Eye (tissue), 1 donor: ENCODE data around the gene GPHA2.
"Not testable (repeated sequence)": the region's sequence is repeated elsewhere in the genome, so short reads cannot be mapped to it uniquely, and the experiment has no call there.

Experiments
- DNase-seq: peaks from one replicate; pipeline ENCODE4 v3.0.0-alpha.2; 2015

Gene GPHA2, protein sequence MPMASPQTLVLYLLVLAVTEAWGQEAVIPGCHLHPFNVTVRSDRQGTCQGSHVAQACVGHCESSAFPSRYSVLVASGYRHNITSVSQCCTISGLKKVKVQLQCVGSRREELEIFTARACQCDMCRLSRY

GRCh38 chr11:64935359-64936081 lies at the start of gene GPHA2:
GPHA2 (minus strand) TSS chr11:64935893; CDS start chr11:64935460, 433 bp downstream.
- DNase-seq, result peak; percentile 46

- not testable (repeated sequence) for DNase-seq
Observed at GRCh38 chr11:64983339-64983738, 47.6 kb upstream of the GPHA2 start.

- no peak for DNase-seq
Observed at GRCh38 chr11:64976651-64977050, 41.0 kb upstream of the GPHA2 start.

DNA sequence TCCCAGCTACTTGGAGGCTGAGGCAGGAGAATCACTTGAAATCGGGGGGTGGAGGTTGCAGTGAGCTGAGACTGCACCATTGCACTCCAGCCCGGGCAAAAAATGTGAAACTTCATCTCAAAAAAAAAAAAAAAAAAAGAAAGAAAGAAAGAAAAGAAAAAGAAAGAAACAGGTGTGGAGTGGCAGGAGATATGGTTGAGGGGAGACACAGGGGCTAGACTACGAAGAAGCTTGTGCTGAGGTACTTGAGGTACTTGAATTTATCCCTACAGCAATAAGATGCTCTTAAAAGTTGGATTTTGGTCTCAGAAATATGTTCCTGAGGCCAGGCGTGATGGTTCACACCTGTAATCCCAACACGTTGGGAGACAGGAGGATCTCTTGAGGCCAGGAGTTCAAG lies 38.4 kb upstream of the GPHA2 start:
- DNase-seq, result no peak

GRCh38 chr11:64971421-64972233 lies 35.9 kb upstream of the GPHA2 start, which contains the start of gene MAJIN:
MAJIN (minus strand) TSS chr11:64972108; CDS start chr11:64959405, 12,703 bp downstream.
- peak; percentile 96 for DNase-seq

DNA sequence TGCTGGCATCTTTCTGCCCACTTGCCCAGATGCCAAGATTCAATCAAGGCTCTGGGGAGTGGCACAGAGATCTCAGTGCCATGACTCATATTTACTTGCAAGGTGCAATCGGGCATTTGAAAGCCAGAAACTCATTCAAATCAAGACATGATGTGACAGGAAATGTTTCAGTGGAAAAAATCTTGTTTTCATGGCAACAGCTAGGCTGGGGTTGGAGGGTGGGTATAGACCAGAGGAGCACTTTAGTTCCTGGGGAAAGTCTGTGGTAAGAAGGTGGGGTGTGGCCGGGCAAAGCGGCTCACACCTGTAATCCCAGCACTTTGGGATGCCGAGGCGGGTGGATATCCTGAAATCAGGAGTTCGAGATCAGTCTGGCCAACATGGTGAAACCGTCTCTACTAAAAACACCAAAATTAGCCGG lies 35.0 kb upstream of the GPHA2 start:
- DNase-seq, result no peak

- DNase-seq, result no peak
Observed at GRCh38 chr11:64969209-64969608, 33.5 kb upstream of the GPHA2 start.

DNA sequence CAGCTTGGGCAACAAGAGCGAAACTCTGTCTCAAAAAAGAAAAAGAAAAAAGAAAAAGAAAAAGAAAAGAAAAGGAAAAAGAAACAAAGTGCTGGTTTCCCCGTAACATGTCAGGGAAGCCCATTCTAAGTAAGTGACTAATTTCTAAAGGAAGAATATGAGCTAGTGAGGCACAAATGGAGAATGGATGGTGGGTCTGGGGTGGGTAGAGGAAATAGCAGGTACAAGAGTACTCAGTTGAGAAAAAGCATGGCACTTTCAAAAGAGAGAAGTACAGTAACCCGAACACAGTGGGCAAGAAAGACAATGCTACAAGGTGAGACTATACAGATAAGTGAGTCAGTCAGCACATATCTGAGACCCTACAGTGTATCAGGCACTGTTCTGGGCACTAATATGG lies 31.7 kb upstream of the GPHA2 start:
- DNase-seq, result no peak

DNA sequence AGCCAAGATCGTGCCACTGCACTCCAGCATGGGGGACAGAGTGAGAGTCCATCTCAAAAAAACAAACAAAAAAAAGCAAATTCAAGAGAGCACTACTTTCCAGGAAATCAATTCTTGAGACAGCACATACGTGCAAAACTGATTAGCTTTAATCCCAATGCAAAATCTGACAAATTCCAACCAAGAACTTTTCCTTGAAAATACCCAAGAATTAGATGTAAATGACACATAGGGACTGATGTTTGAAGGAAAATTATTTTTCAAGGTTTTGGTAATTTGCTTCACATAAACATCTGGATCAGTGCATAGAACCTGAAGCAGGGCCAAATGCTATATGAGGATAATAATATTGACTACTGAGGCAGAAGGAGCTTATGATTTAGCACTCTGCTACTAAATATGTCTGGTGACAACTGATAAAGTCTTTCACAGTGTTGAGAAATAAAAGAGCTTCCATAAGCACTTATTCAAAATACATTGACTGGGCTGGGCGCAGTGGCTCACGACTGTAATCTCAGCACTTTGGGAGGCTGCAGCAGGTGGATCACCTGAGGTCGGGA lies 27.5 kb upstream of the GPHA2 start:
- no peak for DNase-seq

- no peak for DNase-seq
Observed at GRCh38 chr11:64960719-64961118, 25.0 kb upstream of the GPHA2 start.

DNA sequence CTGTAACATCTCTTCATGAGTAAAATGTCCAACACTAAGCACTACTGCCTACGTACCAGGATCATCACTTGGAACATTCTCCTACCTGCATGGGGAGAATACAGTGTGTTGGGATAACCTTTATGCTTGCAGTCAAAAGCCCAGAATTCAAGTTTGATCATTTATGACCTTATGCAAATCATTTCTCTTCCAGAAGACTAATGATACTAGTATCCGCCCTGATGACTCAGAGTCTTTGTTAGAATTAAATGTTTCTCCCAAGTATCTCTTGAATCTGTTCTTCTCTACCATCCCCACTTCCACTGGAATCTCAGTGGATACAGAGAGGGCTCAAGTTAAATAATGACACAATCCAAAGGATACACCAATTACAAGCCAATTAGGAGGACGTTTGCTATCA lies 23.8 kb upstream of the GPHA2 start:
- DNase-seq, result no peak

GRCh38 chr11:64954201-64954600 lies 18.5 kb upstream of the GPHA2 start:
- no peak for DNase-seq

DNA sequence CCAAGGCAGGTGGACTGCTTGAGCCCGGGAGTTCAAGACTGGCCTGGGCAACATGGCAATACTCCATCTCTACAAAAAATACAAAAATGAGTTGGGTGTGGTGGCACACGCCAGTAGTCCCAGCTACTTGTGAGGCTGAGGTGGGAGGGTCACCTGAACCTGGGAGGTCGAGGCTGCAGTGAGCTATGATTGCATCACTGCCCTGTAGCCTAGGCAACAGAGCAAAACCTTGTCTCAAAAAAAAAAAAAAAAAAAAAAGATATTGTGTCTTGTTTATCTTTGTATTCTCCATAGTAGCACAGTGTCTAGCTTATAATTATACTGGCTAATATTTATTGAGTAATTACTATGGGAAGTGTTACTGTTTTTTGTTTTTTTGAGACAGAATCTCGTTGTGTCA lies 15.8 kb upstream of the GPHA2 start:
- no peak for DNase-seq

- DNase-seq, result no peak
Observed at GRCh38 chr11:64947208-64947814, 11.6 kb upstream of the GPHA2 start.

DNA sequence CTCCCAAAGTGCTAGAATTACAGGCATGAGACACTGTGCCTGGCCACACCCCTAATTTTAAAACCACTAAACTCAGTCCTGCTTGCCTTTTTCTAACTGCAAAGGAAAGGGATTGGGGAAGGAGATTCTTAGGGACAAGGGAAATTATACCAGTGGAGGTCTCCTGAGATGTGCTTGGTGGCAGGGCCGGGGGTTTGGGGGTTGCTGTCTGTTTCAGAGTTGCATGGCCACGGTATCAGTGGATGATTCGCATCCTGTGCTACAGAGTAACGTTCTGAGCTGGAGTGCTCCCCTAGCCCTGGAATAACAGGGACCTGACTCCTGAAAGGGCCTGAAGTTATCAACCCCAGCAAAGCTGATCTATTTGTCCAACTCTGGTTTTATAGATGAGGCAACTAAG lies 846 bp upstream of the GPHA2 start:
- DNase-seq, result no peak

- DNase-seq, result no peak
Observed at GRCh38 chr11:64934682-64935358, 873 bp downstream of the GPHA2 start.

DNA sequence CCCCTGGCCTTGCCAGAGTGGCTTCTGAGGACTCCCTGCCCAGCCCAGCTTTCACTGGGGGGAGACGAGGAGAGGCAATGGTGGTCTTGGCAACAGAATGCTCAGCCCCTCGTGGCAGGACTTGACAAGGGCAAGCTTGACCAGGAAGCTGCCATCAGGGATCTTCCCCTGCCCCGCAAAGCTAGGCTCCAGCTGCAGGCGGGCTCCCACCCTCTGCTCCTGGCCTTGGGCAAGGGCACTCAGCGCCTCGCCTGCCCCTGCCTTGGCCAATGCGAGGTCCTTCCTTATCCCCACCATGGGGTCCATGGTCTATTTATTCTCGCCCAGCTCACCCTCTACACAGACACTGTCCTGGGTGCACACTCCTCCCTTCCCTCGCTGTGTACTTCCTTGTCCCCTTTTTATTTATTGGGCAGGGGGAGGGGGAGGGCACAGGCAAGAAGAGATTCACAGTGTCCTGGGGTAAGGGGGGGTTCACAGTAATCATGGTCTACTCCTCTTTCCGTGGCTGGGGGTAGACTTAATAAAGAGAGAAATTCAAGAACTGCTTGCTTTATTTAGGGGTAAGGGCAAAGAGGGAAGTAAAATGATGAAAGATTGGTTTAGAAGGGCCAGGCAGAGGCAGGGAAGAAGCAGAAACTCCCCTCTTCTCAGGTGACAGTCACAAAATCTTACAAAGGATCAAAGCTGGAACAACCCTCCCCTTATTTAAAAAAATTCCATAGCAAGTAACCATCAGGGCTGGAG lies 1.6 kb downstream of the GPHA2 start:
- DNase-seq, result no peak

DNA sequence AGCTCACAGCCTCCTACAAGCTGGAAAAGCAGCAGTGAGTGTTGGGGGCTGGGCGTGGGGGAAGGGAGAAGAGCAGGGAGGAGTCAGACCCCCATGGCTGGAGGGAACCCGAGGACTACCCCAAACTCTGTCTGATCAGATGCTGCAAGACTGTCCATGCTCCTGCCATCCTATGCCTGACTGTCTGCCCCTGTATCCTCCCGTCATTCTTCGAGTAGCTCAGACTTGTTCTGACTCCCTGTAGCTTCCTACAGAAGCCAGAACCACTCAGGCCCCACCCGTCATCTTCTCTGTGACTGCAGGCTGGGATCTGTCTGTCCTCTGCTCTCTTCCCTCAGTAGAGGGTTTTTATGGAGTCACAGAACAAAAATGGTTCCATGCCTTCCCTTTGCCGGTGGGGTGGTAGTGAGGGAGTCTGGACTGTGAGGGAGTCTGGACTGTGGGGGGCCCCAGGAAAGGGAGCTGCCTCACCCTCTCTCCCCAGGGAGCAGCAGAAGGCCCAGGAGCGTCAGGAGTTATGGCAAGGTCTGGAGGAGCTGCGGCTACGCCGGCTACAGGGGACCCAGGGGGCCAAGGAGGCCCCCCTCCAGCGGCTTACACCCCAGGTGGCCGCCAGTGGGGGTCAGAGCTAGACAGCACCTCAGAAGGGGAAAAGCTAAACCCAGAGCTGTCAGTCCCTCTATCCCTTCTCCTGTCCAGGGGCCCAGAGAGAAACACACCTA lies 2.3 kb downstream of the GPHA2 start:
- DNase-seq, result no peak

GRCh38 chr11:64932324-64932723 lies 3.4 kb downstream of the GPHA2 start:
- no peak for DNase-seq

DNA sequence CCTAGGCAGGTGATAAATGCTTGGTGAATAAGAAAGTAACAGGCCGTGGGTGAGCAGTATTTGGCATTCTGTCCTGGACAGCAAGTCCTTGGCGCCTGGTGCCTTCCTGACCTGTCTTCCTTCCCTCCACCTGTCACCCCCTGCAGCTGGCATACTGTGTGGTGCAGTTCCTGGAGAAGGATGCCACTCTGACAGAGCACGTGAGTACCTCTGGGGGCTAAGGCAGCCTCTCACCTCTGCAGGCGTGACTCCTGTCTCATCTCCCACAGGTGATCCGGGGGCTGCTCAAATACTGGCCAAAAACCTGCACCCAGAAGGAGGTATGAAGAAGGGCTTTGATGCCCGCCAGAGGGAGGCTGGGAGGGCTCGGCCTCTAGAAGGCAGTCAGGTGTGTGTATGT lies 4.4 kb downstream of the GPHA2 start:
- DNase-seq, result no peak

DNA sequence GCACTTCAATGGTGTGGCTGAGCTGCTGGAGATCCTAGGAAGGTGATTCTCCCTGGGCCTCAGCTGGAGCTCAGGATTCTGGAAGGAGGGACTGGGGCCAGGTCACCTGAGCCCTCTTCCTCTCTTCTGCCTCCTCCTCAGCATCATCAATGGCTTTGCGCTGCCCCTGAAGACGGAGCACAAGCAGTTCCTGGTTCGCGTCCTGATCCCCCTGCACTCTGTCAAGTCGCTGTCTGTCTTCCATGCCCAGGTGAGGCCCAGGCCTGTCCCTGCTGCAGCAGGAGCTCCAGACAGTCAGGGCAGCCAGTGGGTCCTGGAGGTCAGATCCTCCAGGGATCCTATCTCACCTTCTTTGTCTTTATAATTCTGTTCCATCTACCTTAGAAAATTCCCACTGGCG lies 5.4 kb downstream of the GPHA2 start:
- no peak for DNase-seq
